Adrenal gland (tissue), 12 donors: Measurements from ENCODE around the gene NRP1. TPM values are rescaled to one million over a fixed set of nuclear protein-coding genes. Genes with fewer than 3 reads are reported as not detected.

Experiments used
- DNase-seq, 7 donors: peaks; one replicate each; pipeline ENCODE4 v3.0.0-alpha.2; 2019 to 2020
- H3K27ac ChIP-seq, 5 donors: fragments of 200-600 bp; sonication (generic) in 4 of 5; 1 replicate in 3 of 5; 2 replicates in 2 of 5; pipeline versions ENCODE4 v1.5.1 to v1.8.0; 2016 to 2020; ENCODE audit warnings: mild to moderate bottlenecking in 1 of 5
- H3K27me3 ChIP-seq: fragments of 200-600 bp; 2 replicates; pipeline ENCODE4 v1.8.0; 2021
- H3K36me3 ChIP-seq, 2 donors: fragments of 200-600 bp; replicated peaks in 1 of 2; 1 replicate in 1 of 2; 2 replicates in 1 of 2; pipeline versions ENCODE4 v1.5.1 to v1.8.0; 2018 to 2022
- H3K4me1 ChIP-seq, 2 donors: fragments of 200-600 bp; replicated peaks in 1 of 2; 1 replicate in 1 of 2; 2 replicates in 1 of 2; pipeline versions ENCODE4 v1.5.1 to v1.8.0; 2018 to 2021
- H3K4me3 ChIP-seq, 4 donors: fragments of 200-600 bp; sonication (generic) in 3 of 4; one replicate each; pipeline ENCODE4 v1.5.1; 2016 to 2018
- H3K9me3 ChIP-seq, 3 donors: fragments of 200-600 bp; sonication (generic) in 1 of 3; replicated peaks in 1 of 3; 1 replicate in 2 of 3; 2 replicates in 1 of 3; pipeline versions ENCODE4 v1.5.1 to v1.8.0; 2016 to 2021
- POLR2A ChIP-seq, 2 donors: fragments of 450-650 bp; IDR thresholded peaks; one replicate each; pipeline ENCODE4 v1.6.1; 2017; ENCODE audit warnings: antibody characterized with exemption in 2 of 2, mild to moderate bottlenecking in 2 of 2, moderate library complexity in 1 of 2
- WGBS, 4 donors: extraction: QIAGEN DNeasy Blood & Tissue Kit in 2 of 4; methylation state at CpG; one replicate each; pipeline versions ENCODE4 v1.1.5 to v1.1.7; 2013 to 2017; 5-methylcytosine and 5-hydroxymethylcytosine counted together
- intact Hi-C, 2 donors: fragments of 100-400 bp; cut with DNase I; formaldehyde crosslinking; loops; one replicate each; pipeline versions ENCODE4 v1.14.1 to v1.15.0; 2022 to 2023
- polyA plus RNA-seq, 3 donors: library from polyadenylated mRNA; stranded (reverse); fragments of 200-250 nt in 2 of 3; fragments of 350-450 nt in 1 of 3; fragmentation: Illumina TruSeq in 1 of 3; extraction: RNeasy Lipid Tissue Mini Kit (QIAGEN cat#74804) in 1 of 3; gene quantifications; one replicate each; pipeline ENCODE4 v1.2.3, GENCODE V29; 2013 to 2014
- total RNA-seq, 9 donors: library from RNA; depleted of rRNA in 4 of 9; stranded (reverse); fragments of >200 nt in 4 of 9; fragments of 120-200 nt in 1 of 9; fragmentation: NEBNext Ultra II Directional in 1 of 9; extraction: Animal tissue kit (Norgen Biotek cat#: 25700) in 1 of 9; gene quantifications; one replicate each; pipeline versions ENCODE4 v1.1.0 to v1.2.4, GENCODE V29; 2013 to 2023
- TF ChIP-seq, protein P1 (sequence below), 6 experiments: fragments of 450-650 bp in 4 of 6; fragments of 200-600 bp in 2 of 6; sonication (generic) in 1 of 6; IDR thresholded peaks; 1 replicate in 5 of 6; 2 replicates in 1 of 6; pipeline versions ENCODE4 v1.5.1 to v1.8.0; 2016 to 2021; ENCODE audit warnings: antibody characterized with exemption in 6 of 6, mild to moderate bottlenecking in 2 of 6, moderate library complexity in 1 of 6
- donor health status: healthy with polysubstance abuse.
- donor health status: Bipolar disorder and iron deficiency.
- donor health status: DM: yes; HTN: yes; CAD: no.
- donor health status: DM: no; HTN: no; CAD: no.
- donor health status: DM: no; HTN: no; CAD: no.
- donor health status: DM: yes; HTN: yes; CAD: no.

The NRP1 gene
- total and polyA plus RNA-seq, 12 donors: 20.2 to 151 (median 92.1) TPM

GRCh38 chr10:33279276-33279675 is 55.2 kb downstream of the NRP1 start:
- Histone ChIP-seq H3K9me3 (no peaks in the 10 kb centered on the region), H3K36me3 (no peaks in the 10 kb centered on the region), H3K4me1 (peaks cover 0 to 7% of the 10 kb centered on the region in 2 donors), H3K27me3 (no peaks in the 10 kb centered on the region), H3K4me3 (no peak overlapping the region), H3K27ac (no peak overlapping the region)
- no peak for DNase-seq
- WGBS, 4 donors: 81 to 90% (median 84%) methylated on average over 3 to 5 of the region's 5 CpGs
- TF ChIP-seq POLR2A (IDR thresholded peaks at IDR 0.05): no peak
- TF ChIP-seq, protein P1, sequence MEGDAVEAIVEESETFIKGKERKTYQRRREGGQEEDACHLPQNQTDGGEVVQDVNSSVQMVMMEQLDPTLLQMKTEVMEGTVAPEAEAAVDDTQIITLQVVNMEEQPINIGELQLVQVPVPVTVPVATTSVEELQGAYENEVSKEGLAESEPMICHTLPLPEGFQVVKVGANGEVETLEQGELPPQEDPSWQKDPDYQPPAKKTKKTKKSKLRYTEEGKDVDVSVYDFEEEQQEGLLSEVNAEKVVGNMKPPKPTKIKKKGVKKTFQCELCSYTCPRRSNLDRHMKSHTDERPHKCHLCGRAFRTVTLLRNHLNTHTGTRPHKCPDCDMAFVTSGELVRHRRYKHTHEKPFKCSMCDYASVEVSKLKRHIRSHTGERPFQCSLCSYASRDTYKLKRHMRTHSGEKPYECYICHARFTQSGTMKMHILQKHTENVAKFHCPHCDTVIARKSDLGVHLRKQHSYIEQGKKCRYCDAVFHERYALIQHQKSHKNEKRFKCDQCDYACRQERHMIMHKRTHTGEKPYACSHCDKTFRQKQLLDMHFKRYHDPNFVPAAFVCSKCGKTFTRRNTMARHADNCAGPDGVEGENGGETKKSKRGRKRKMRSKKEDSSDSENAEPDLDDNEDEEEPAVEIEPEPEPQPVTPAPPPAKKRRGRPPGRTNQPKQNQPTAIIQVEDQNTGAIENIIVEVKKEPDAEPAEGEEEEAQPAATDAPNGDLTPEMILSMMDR (IDR thresholded peaks at IDR 0.05): no peak
- intact Hi-C loops: no loop called here

- TF ChIP-seq, protein P1 (IDR thresholded peaks at IDR 0.05): no peak
- no peak for TF ChIP-seq POLR2A (IDR thresholded peaks at IDR 0.05)
- intact Hi-C loops: no loop called here
- H3K27ac ChIP-seq: no peak overlapping the region
- H3K36me3 ChIP-seq: no peaks in the 10 kb centered on the region
- DNase-seq: no peak
- no peaks in the 10 kb centered on the region for H3K9me3 ChIP-seq
- 43 to 77% (median 61%) methylated on average over 3 of the region's 3 CpGs for WGBS, 4 donors
- H3K4me1 ChIP-seq: peaks cover 0 to 18% of the 10 kb centered on the region in 2 donors
- no peaks in the 10 kb centered on the region for H3K27me3 ChIP-seq
- H3K4me3 ChIP-seq: no peak overlapping the region
Measured at GRCh38 chr10:33278198-33278597, 56.3 kb downstream of the NRP1 start.

- H3K36me3 ChIP-seq: no peaks in the 10 kb centered on the region
- WGBS, 4 donors: 59 to 71% (median 65%) methylated on average over 6 of the region's 6 CpGs
- DNase-seq: peak; percentile 37 to 84 (median 66)
- peak overlapping the region in 1 of 5 donors; percentile 15 for H3K27ac ChIP-seq
- TF ChIP-seq POLR2A (IDR thresholded peaks at IDR 0.05): no peak
- TF ChIP-seq, protein P1 (IDR thresholded peaks at IDR 0.05): no peak
- peaks cover 8 to 29% of the 10 kb centered on the region in 2 donors for H3K4me1 ChIP-seq
- no peaks in the 10 kb centered on the region for H3K9me3 ChIP-seq
- H3K4me3 ChIP-seq: no peak overlapping the region
- intact Hi-C loops: no loop called here
- no peaks in the 10 kb centered on the region for H3K27me3 ChIP-seq
Measured at GRCh38 chr10:33277135-33277536, 57.3 kb downstream of the NRP1 start.

- 77 to 83% (median 82%) methylated on average over 4 of the region's 4 CpGs for WGBS, 4 donors
- Histone ChIP-seq H3K4me1 (peaks cover 11 to 36% of the 10 kb centered on the region in 2 donors), H3K9me3 (no peaks in the 10 kb centered on the region), H3K27ac (peak overlapping the region in 1 of 5 donors; percentile 6), H3K4me3 (no peak overlapping the region), H3K27me3 (no peaks in the 10 kb centered on the region), H3K36me3 (no peaks in the 10 kb centered on the region)
- DNase-seq: no peak
- intact Hi-C loops: no loop called here
- TF ChIP-seq, protein P1 (IDR thresholded peaks at IDR 0.05): no peak
- no peak for TF ChIP-seq POLR2A (IDR thresholded peaks at IDR 0.05)
Measured at GRCh38 chr10:33276282-33276923, 58.1 kb downstream of the NRP1 start.
